ENCODE measurements around the gene CALCOCO1.

CALCOCO1 gene

GRCh38 chr12:53677800-53678148 lies 49.5 kb downstream of the CALCOCO1 start:
- Mint-ChIP-seq H3K27me3 (peaks cover 24% of the 10 kb centered on the region), H3K4me3 (peak overlapping the region; percentile 100), H3K9me3 (no peaks in the 10 kb centered on the region), H3K36me3 (ENCODE audit: low read depth) (peaks cover 24% of the 10 kb centered on the region), H3K4me1 (ENCODE audit: low read depth) (peaks cover 40% of the 10 kb centered on the region), H3K27ac (no peak overlapping the region)

- Mint-ChIP-seq H3K4me3 (peak overlapping the region; percentile 100), H3K27me3 (peaks cover 24% of the 10 kb centered on the region), H3K9me3 (no peaks in the 10 kb centered on the region), H3K4me1 (ENCODE audit: low read depth) (peaks cover 45% of the 10 kb centered on the region), H3K27ac (peak overlapping the region; percentile 98), H3K36me3 (ENCODE audit: low read depth) (peaks cover 29% of the 10 kb centered on the region)
These were observed 50.0 kb downstream of the CALCOCO1 start for GRCh38 chr12:53677016-53677799.

- peaks cover 45% of the 10 kb centered on the region for H3K4me1 Mint-ChIP-seq (ENCODE audit: low read depth)
- H3K27ac Mint-ChIP-seq, result peak overlapping the region; percentile 98
- no peaks in the 10 kb centered on the region for H3K9me3 Mint-ChIP-seq
- peak overlapping the region; percentile 100 for H3K4me3 Mint-ChIP-seq
- H3K27me3 Mint-ChIP-seq, result peaks cover 24% of the 10 kb centered on the region
- H3K36me3 Mint-ChIP-seq (ENCODE audit: low read depth), result peaks cover 32% of the 10 kb centered on the region
These were observed 50.6 kb downstream of the CALCOCO1 start for GRCh38 chr12:53676656-53677015.

GRCh38 chr12:53675701-53676607 lies 51.3 kb downstream of the CALCOCO1 start, which contains the start of gene ATP5MC2:
TSS of gene ATP5MC2 (minus strand) at chr12:53676083. CDS start at chr12:53672614, 3,469 bp downstream.
- Mint-ChIP-seq H3K27me3 (peaks cover 24% of the 10 kb centered on the region), H3K4me3 (peak within 1 kb of the TSS; percentile 100), H3K4me1 (ENCODE audit: low read depth) (peaks cover 45% of the 10 kb centered on the region), H3K9me3 (no peaks in the 10 kb centered on the region), H3K27ac (peak within 1 kb of the TSS; percentile 98), H3K36me3 (ENCODE audit: low read depth) (peaks cover 38% of the 10 kb centered on the region)

GRCh38 chr12:53674977-53675700 lies 52.1 kb downstream of the CALCOCO1 start:
- Mint-ChIP-seq H3K4me1 (ENCODE audit: low read depth) (peaks cover 45% of the 10 kb centered on the region), H3K4me3 (peak overlapping the region; percentile 100), H3K36me3 (ENCODE audit: low read depth) (peaks cover 44% of the 10 kb centered on the region), H3K27me3 (peaks cover 24% of the 10 kb centered on the region), H3K9me3 (no peaks in the 10 kb centered on the region), H3K27ac (peak overlapping the region; percentile 98)

- peaks cover 32% of the 10 kb centered on the region for H3K4me1 Mint-ChIP-seq (ENCODE audit: low read depth)
- H3K9me3 Mint-ChIP-seq, result no peaks in the 10 kb centered on the region
- no peaks in the 10 kb centered on the region for H3K27me3 Mint-ChIP-seq
- peaks cover 63% of the 10 kb centered on the region for H3K36me3 Mint-ChIP-seq (ENCODE audit: low read depth)
- H3K4me3 Mint-ChIP-seq, result no peak overlapping the region
- no peak overlapping the region for H3K27ac Mint-ChIP-seq
These were observed 56.3 kb downstream of the CALCOCO1 start for GRCh38 chr12:53670971-53671370.

- Mint-ChIP-seq H3K4me1 (ENCODE audit: low read depth) (peaks cover 28% of the 10 kb centered on the region), H3K4me3 (no peak overlapping the region), H3K27ac (no peak overlapping the region), H3K36me3 (ENCODE audit: low read depth) (peaks cover 67% of the 10 kb centered on the region), H3K27me3 (no peaks in the 10 kb centered on the region), H3K9me3 (no peaks in the 10 kb centered on the region)
These were observed 56.9 kb downstream of the CALCOCO1 start for GRCh38 chr12:53670308-53670707.

GRCh38 chr12:53667080-53667479 lies 60.2 kb downstream of the CALCOCO1 start:
- Mint-ChIP-seq H3K4me3 (no peak overlapping the region), H3K4me1 (ENCODE audit: low read depth) (no peaks in the 10 kb centered on the region), H3K9me3 (no peaks in the 10 kb centered on the region), H3K36me3 (ENCODE audit: low read depth) (peaks cover 70% of the 10 kb centered on the region), H3K27ac (no peak overlapping the region), H3K27me3 (no peaks in the 10 kb centered on the region)

- H3K4me3 Mint-ChIP-seq, result no peak overlapping the region
- no peaks in the 10 kb centered on the region for H3K4me1 Mint-ChIP-seq (ENCODE audit: low read depth)
- peaks cover 61% of the 10 kb centered on the region for H3K36me3 Mint-ChIP-seq (ENCODE audit: low read depth)
- no peaks in the 10 kb centered on the region for H3K27me3 Mint-ChIP-seq
- H3K27ac Mint-ChIP-seq, result peak overlapping the region; percentile 9
- H3K9me3 Mint-ChIP-seq, result no peaks in the 10 kb centered on the region
These were observed 62.3 kb downstream of the CALCOCO1 start for GRCh38 chr12:53664936-53665335.

GRCh38 chr12:53664191-53664590 lies 63.1 kb downstream of the CALCOCO1 start:
- no peaks in the 10 kb centered on the region for H3K27me3 Mint-ChIP-seq
- H3K36me3 Mint-ChIP-seq (ENCODE audit: low read depth), result peaks cover 54% of the 10 kb centered on the region
- no peak overlapping the region for H3K27ac Mint-ChIP-seq

GRCh38 chr12:53660041-53660440 lies 67.2 kb downstream of the CALCOCO1 start:
- no peak overlapping the region for H3K27ac Mint-ChIP-seq
- H3K4me3 Mint-ChIP-seq, result no peak overlapping the region
- peaks cover 37% of the 10 kb centered on the region for H3K36me3 Mint-ChIP-seq (ENCODE audit: low read depth)
- no peaks in the 10 kb centered on the region for H3K9me3 Mint-ChIP-seq
- peaks cover 7% of the 10 kb centered on the region for H3K4me1 Mint-ChIP-seq (ENCODE audit: low read depth)
- H3K27me3 Mint-ChIP-seq, result no peaks in the 10 kb centered on the region

More at GRCh38 chr12:53664191-53664590, 63.1 kb downstream of the CALCOCO1 start:
- Mint-ChIP-seq H3K9me3 (no peaks in the 10 kb centered on the region), H3K4me3 (no peak overlapping the region), H3K4me1 (ENCODE audit: low read depth) (no peaks in the 10 kb centered on the region)

GRCh38 chr12:53659571-53659981 lies 67.7 kb downstream of the CALCOCO1 start:
- H3K9me3 Mint-ChIP-seq, result no peaks in the 10 kb centered on the region
- H3K36me3 Mint-ChIP-seq (ENCODE audit: low read depth), result peaks cover 33% of the 10 kb centered on the region
- no peak overlapping the region for H3K27ac Mint-ChIP-seq
- no peaks in the 10 kb centered on the region for H3K27me3 Mint-ChIP-seq
- no peak overlapping the region for H3K4me3 Mint-ChIP-seq
- peaks cover 7% of the 10 kb centered on the region for H3K4me1 Mint-ChIP-seq (ENCODE audit: low read depth)

- Mint-ChIP-seq H3K27ac (no peak overlapping the region), H3K36me3 (ENCODE audit: low read depth) (peaks cover 28% of the 10 kb centered on the region), H3K9me3 (no peaks in the 10 kb centered on the region), H3K4me3 (no peak overlapping the region), H3K4me1 (ENCODE audit: low read depth) (peaks cover 7% of the 10 kb centered on the region), H3K27me3 (no peaks in the 10 kb centered on the region)
These were observed 68.2 kb downstream of the CALCOCO1 start for GRCh38 chr12:53659011-53659551.
